ENCODE results near the gene LZTS2.

The LZTS2 gene

GRCh38 chr10:101014230-101014884, 14.7 kb downstream of the LZTS2 start:
- DNase-seq (ENCODE audit: low read depth), result peak; percentile 62

- DNase-seq (ENCODE audit: low read depth), result no peak
Observed at GRCh38 chr10:101014966-101015581, 15.5 kb downstream of the LZTS2 start.

GRCh38 chr10:101015582-101015973, 16.0 kb downstream of the LZTS2 start:
- DNase-seq (ENCODE audit: low read depth), result no peak

- no peak for DNase-seq (ENCODE audit: low read depth)
Observed at GRCh38 chr10:101016814-101017213, 17.2 kb downstream of the LZTS2 start.

GRCh38 chr10:101018118-101018599, 18.6 kb downstream of the LZTS2 start:
- no peak for DNase-seq (ENCODE audit: low read depth)

- peak; percentile 40 for DNase-seq (ENCODE audit: low read depth)
Observed at GRCh38 chr10:101018600-101019439, 19.2 kb downstream of the LZTS2 start.

GRCh38 chr10:101019440-101019703, 19.8 kb downstream of the LZTS2 start:
- no peak for DNase-seq (ENCODE audit: low read depth)

- DNase-seq (ENCODE audit: low read depth), result no peak
Observed at GRCh38 chr10:101020427-101021075, 20.9 kb downstream of the LZTS2 start.

- no peak for DNase-seq (ENCODE audit: low read depth)
Observed at GRCh38 chr10:101021239-101021638, 21.6 kb downstream of the LZTS2 start.

- DNase-seq (ENCODE audit: low read depth), result no peak
Observed at GRCh38 chr10:101021692-101022251, 22.2 kb downstream of the LZTS2 start.

GRCh38 chr10:101022967-101023705, 23.5 kb downstream of the LZTS2 start:
- no peak for DNase-seq (ENCODE audit: low read depth)

- no peak for DNase-seq (ENCODE audit: low read depth)
Observed at GRCh38 chr10:101027106-101027720, 27.6 kb downstream of the LZTS2 start.

GRCh38 chr10:101028446-101029337, 29.1 kb downstream of the LZTS2 start:
- DNase-seq (ENCODE audit: low read depth), result no peak

- DNase-seq (ENCODE audit: low read depth), result no peak
Observed at GRCh38 chr10:101029520-101030295, 30.1 kb downstream of the LZTS2 start.

GRCh38 chr10:101030496-101031127, 31.0 kb downstream of the LZTS2 start:
- no peak for DNase-seq (ENCODE audit: low read depth)

GRCh38 chr10:101031128-101031795, 31.7 kb downstream of the LZTS2 start, which contains the start of the genes PDZD7 and SFXN3:
PDZD7 (minus strand) TSS chr10:101031129; CDS start chr10:101030219, 910 bp downstream.
SFXN3 (plus strand) TSS chr10:101031234; CDS start chr10:101034695, 3,461 bp downstream.
- DNase-seq (ENCODE audit: low read depth), result peak; percentile 95

GRCh38 chr10:101031796-101032636, 32.4 kb downstream of the LZTS2 start:
- DNase-seq (ENCODE audit: low read depth), result peak; percentile 84

Measured in T follicular helper cell (primary cell).